ENCODE data around the gene COL6A2. TPM values are rescaled to one million over a fixed set of nuclear protein-coding genes. Genes with fewer than 3 reads are reported as not detected.
A peak's percentile ranks its signal among the peaks of the same experiment; 100 is the strongest.

Gene COL6A2
- total and polyA plus RNA-seq, 2 donors (not counting 1 experiment from before 2014, with no cell fraction given) = 1.2 to 2.1 TPM

DNA sequence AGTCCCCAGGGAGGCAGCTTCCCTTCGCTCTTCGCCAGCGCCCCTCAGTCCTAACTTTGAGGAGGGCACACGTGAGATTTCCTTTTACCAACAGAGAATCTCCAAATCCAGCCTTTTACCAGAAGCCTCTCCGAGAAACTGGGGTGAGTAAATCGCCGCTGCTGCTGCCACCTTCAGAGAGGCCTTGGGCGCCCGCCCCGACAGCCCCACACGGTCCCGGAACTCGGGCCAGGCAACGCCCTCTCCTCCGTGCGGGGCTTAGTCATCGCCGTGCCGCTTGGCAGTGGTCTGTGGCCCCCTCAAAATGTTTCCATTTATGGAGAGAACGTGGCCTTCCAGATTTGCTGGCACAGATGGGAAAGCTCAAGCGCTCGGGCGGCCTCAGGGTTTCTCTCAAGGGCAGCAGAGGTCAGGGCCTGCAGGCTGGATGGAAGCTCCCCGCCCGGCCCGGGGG, 41.4 kb upstream of the COL6A2 start:
- Mint-ChIP-seq H3K27ac (no peak overlapping the region), H3K9me3 (ENCODE audit: insufficient read depth) (peaks cover 5% of the 10 kb centered on the region), H3K27me3 (peaks cover 21% of the 10 kb centered on the region), H3K4me1 (peaks cover 3% of the 10 kb centered on the region), H3K4me3 (no peak overlapping the region)
- no peak for TF ChIP-seq EZH2 (IDR thresholded peaks at IDR 0.05; ENCODE audit: borderline replicate concordance, insufficient read depth, low read depth, low read length, poor library complexity, severe bottlenecking)
- TF ChIP-seq, protein P1, sequence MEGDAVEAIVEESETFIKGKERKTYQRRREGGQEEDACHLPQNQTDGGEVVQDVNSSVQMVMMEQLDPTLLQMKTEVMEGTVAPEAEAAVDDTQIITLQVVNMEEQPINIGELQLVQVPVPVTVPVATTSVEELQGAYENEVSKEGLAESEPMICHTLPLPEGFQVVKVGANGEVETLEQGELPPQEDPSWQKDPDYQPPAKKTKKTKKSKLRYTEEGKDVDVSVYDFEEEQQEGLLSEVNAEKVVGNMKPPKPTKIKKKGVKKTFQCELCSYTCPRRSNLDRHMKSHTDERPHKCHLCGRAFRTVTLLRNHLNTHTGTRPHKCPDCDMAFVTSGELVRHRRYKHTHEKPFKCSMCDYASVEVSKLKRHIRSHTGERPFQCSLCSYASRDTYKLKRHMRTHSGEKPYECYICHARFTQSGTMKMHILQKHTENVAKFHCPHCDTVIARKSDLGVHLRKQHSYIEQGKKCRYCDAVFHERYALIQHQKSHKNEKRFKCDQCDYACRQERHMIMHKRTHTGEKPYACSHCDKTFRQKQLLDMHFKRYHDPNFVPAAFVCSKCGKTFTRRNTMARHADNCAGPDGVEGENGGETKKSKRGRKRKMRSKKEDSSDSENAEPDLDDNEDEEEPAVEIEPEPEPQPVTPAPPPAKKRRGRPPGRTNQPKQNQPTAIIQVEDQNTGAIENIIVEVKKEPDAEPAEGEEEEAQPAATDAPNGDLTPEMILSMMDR (IDR thresholded peaks at IDR 0.05) = no peak
- no peak for DNase-seq
- Histone ChIP-seq H4K20me1 (ENCODE audit: control insufficient read depth, insufficient read depth, low read length, poor library complexity, severe bottlenecking) (no peaks in the 10 kb centered on the region), H3K9ac (ENCODE audit: low read length) (no peak overlapping the region), H3K9me3 (ENCODE audit: control extremely low read depth in 1 of 3, control insufficient read depth in 2 of 3, insufficient read depth in 1 of 3, low read length in 2 of 3) (peaks cover 0 to 43% (median 1%) of the 10 kb centered on the region in 3 donors), H2AFZ (ENCODE audit: insufficient read depth, low read depth, low read length, poor library complexity, severe bottlenecking) (no peak overlapping the region), H3K4me1 (ENCODE audit: control insufficient read depth in 2 of 2, insufficient read depth in 2 of 2, low read length in 2 of 2) (peaks cover 5 to 8% of the 10 kb centered on the region in 2 donors), H3K27me3 (replicated peaks in 1 of 4; ENCODE audit: control extremely low read depth in 1 of 4, control insufficient read depth in 3 of 4, insufficient read depth in 4 of 4, low read length in 3 of 4) (peaks cover 0 to 23% (median 0%) of the 10 kb centered on the region in 4 experiments), H3K79me2 (ENCODE audit: control insufficient read depth, insufficient read depth, low read length) (no peaks in the 10 kb centered on the region), H3K4me2 (replicated peaks; ENCODE audit: low read depth, low read length, poor library complexity, severe bottlenecking) (no peak overlapping the region), H3K27ac (ENCODE audit: low read length in 2 of 2) (no peak overlapping the region), H3K36me3 (replicated peaks in 1 of 2; ENCODE audit: control extremely low read depth in 1 of 2, control insufficient read depth in 1 of 2, extremely low read depth in 1 of 2, insufficient read depth in 2 of 2, low read length in 1 of 2) (no peaks in the 10 kb centered on the region), H3K4me3 (ENCODE audit: control extremely low read depth in 1 of 5, extremely low read depth in 1 of 5, insufficient read depth in 1 of 5, low read depth in 2 of 5, low read length in 4 of 5) (no peak overlapping the region)
- intact Hi-C loops (cut with micrococcal nuclease) = no loop called here
- ATAC-seq (ENCODE audit: low read depth) = no peak
- POLR2A ChIA-PET = no interaction called here
- CTCF ChIA-PET = no interaction called here
- 74% methylated on average over 24 of the region's 26 CpGs for WGBS (ENCODE audit: insufficient coverage)

DNA sequence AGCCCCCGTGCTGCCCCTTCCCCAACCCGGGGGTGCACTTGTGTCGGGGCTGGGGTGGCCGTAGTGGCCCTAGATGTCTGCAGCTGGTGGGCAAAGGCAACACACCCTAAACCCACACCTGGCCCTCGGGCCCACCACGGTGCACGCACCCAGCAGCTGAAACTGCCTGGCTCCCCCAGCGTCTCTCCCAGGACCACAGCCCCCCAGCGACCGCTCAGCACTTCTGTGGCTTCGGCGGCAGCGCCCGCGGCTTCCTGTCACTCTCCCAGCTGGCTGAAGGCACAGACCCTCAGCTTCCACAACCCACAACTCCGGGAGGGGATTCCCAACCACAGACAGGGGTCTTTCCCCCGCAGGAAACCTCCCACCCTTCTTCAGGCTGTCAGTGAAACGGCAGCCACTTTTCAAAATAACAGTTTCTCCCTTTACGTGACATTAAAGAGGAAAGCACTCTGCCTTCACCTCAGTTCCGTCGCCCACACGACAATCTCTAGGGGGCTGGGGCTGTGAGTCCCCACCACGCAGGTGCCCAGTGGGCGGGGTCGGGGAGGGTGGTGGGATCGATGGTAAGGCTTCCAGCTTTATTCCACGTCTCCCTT, 40.7 kb upstream of the COL6A2 start:
- no peaks in the 10 kb centered on the region for H4K20me1 ChIP-seq (ENCODE audit: control insufficient read depth, insufficient read depth, low read length, poor library complexity, severe bottlenecking)
- intact Hi-C loops (cut with micrococcal nuclease) = no loop called here
- DNase-seq (no peak), ATAC-seq (ENCODE audit: low read depth) (no peak)
- H3K9me3 ChIP-seq (ENCODE audit: control extremely low read depth in 1 of 3, control insufficient read depth in 2 of 3, insufficient read depth in 1 of 3, low read length in 2 of 3) = peaks cover 0 to 48% (median 7%) of the 10 kb centered on the region in 3 donors
- ChIA-PET CTCF (no interaction called here), POLR2A (no interaction called here)
- no peak overlapping the region for H3K4me2 ChIP-seq (replicated peaks; ENCODE audit: low read depth, low read length, poor library complexity, severe bottlenecking)
- H3K4me1 Mint-ChIP-seq = peaks cover 3% of the 10 kb centered on the region
- H3K27ac Mint-ChIP-seq = no peak overlapping the region
- peaks cover 13% of the 10 kb centered on the region for H3K9me3 Mint-ChIP-seq (ENCODE audit: insufficient read depth)
- H3K27me3 ChIP-seq (replicated peaks in 1 of 4; ENCODE audit: control extremely low read depth in 1 of 4, control insufficient read depth in 3 of 4, insufficient read depth in 4 of 4, low read length in 3 of 4) = peaks cover 0 to 30% (median 4%) of the 10 kb centered on the region in 4 experiments
- peaks cover 27% of the 10 kb centered on the region for H3K27me3 Mint-ChIP-seq
- under 1% methylated on average over 25 of the region's 27 CpGs for WGBS (ENCODE audit: insufficient coverage)
- TF ChIP-seq, protein P1 (IDR thresholded peaks at IDR 0.05) = no peak
- TF ChIP-seq EZH2 (IDR thresholded peaks at IDR 0.05; ENCODE audit: borderline replicate concordance, insufficient read depth, low read depth, low read length, poor library complexity, severe bottlenecking) = no peak
- peak overlapping the region; percentile 33 for H2AFZ ChIP-seq (ENCODE audit: insufficient read depth, low read depth, low read length, poor library complexity, severe bottlenecking)
- no peaks in the 10 kb centered on the region for H3K36me3 ChIP-seq (replicated peaks in 1 of 2; ENCODE audit: control extremely low read depth in 1 of 2, control insufficient read depth in 1 of 2, extremely low read depth in 1 of 2, insufficient read depth in 2 of 2, low read length in 1 of 2)
- no peak overlapping the region for H3K9ac ChIP-seq (ENCODE audit: low read length)
- no peak overlapping the region for H3K4me3 ChIP-seq (ENCODE audit: control extremely low read depth in 1 of 5, extremely low read depth in 1 of 5, insufficient read depth in 1 of 5, low read depth in 2 of 5, low read length in 4 of 5)
- H3K4me1 ChIP-seq (ENCODE audit: control insufficient read depth in 2 of 2, insufficient read depth in 2 of 2, low read length in 2 of 2) = peaks cover 5 to 8% of the 10 kb centered on the region in 2 donors
- H3K27ac ChIP-seq (ENCODE audit: low read length in 2 of 2) = no peak overlapping the region
- H3K4me3 Mint-ChIP-seq = no peak overlapping the region
- H3K79me2 ChIP-seq (ENCODE audit: control insufficient read depth, insufficient read depth, low read length) = no peaks in the 10 kb centered on the region

Measured in B cell (primary cell).